Measurements from ENCODE around the gene EFNB2. TPM values are rescaled to one million over a fixed set of nuclear protein-coding genes. Genes with fewer than 3 reads are reported as not detected.

Gene EFNB2
- total and polyA plus RNA-seq, 2 experiments from 2014 or later, result 11.1 to 12.2 TPM

- TF ChIP-seq CTCF (IDR thresholded peaks at IDR 0.05; ENCODE audit: low read depth, low read length), result no peak
- no peak overlapping the region for H3K27ac ChIP-seq
- H3K27me3 ChIP-seq, result no peaks in the 10 kb centered on the region
- H3K4me1 ChIP-seq (ENCODE audit: low read depth), result peaks cover 20% of the 10 kb centered on the region
- H3K9me3 ChIP-seq (ENCODE audit: low read depth), result no peaks in the 10 kb centered on the region
- no peak overlapping the region for H3K4me3 ChIP-seq
- no peaks in the 10 kb centered on the region for H3K36me3 ChIP-seq
- DNase-seq (ENCODE audit: low read depth in 1 of 2, low spot score in 1 of 2), result peak in 1 of 2 donors; percentile 13
Observed at GRCh38 chr13:106466691-106467426, 68.6 kb downstream of the EFNB2 start.

GRCh38 chr13:106464076-106464475 is 71.4 kb downstream of the EFNB2 start:
- TF ChIP-seq CTCF (IDR thresholded peaks at IDR 0.05; ENCODE audit: low read depth, low read length), result no peak
- peak in 1 of 2 donors; percentile 59 for DNase-seq (ENCODE audit: low read depth in 1 of 2, low spot score in 1 of 2)

GRCh38 chr13:106462710-106463109 is 72.8 kb downstream of the EFNB2 start:
- no peak for TF ChIP-seq CTCF (IDR thresholded peaks at IDR 0.05; ENCODE audit: low read depth, low read length)
- no peak for DNase-seq (ENCODE audit: low read depth in 1 of 2, low spot score in 1 of 2)
- H3K36me3 ChIP-seq, result no peaks in the 10 kb centered on the region
- H3K4me1 ChIP-seq (ENCODE audit: low read depth), result peaks cover under 1% of the 10 kb centered on the region
- H3K27ac ChIP-seq, result no peak overlapping the region
- H3K9me3 ChIP-seq (ENCODE audit: low read depth), result no peaks in the 10 kb centered on the region
- H3K4me3 ChIP-seq, result no peak overlapping the region
- H3K27me3 ChIP-seq, result no peaks in the 10 kb centered on the region

More at GRCh38 chr13:106464076-106464475, 71.4 kb downstream of the EFNB2 start:
- Histone ChIP-seq H3K36me3 (no peaks in the 10 kb centered on the region), H3K4me1 (ENCODE audit: low read depth) (peaks cover 10% of the 10 kb centered on the region), H3K27ac (no peak overlapping the region), H3K27me3 (no peaks in the 10 kb centered on the region), H3K4me3 (no peak overlapping the region), H3K9me3 (ENCODE audit: low read depth) (no peaks in the 10 kb centered on the region)

- Histone ChIP-seq H3K9me3 (ENCODE audit: low read depth) (no peaks in the 10 kb centered on the region), H3K4me3 (no peak overlapping the region), H3K27ac (no peak overlapping the region), H3K36me3 (no peaks in the 10 kb centered on the region), H3K4me1 (ENCODE audit: low read depth) (no peaks in the 10 kb centered on the region), H3K27me3 (no peaks in the 10 kb centered on the region)
- no peak for TF ChIP-seq CTCF (IDR thresholded peaks at IDR 0.05; ENCODE audit: low read depth, low read length)
- DNase-seq (ENCODE audit: low read depth in 1 of 2, low spot score in 1 of 2), result no peak
Observed at GRCh38 chr13:106455777-106456176, 79.7 kb downstream of the EFNB2 start.

- no peak for DNase-seq (ENCODE audit: low read depth in 1 of 2, low spot score in 1 of 2)
- Histone ChIP-seq H3K36me3 (no peaks in the 10 kb centered on the region), H3K27me3 (no peaks in the 10 kb centered on the region), H3K4me1 (ENCODE audit: low read depth) (no peaks in the 10 kb centered on the region), H3K9me3 (ENCODE audit: low read depth) (no peaks in the 10 kb centered on the region), H3K27ac (no peak overlapping the region), H3K4me3 (no peak overlapping the region)
- no peak for TF ChIP-seq CTCF (IDR thresholded peaks at IDR 0.05; ENCODE audit: low read depth, low read length)
Observed at GRCh38 chr13:106455190-106455589, 80.3 kb downstream of the EFNB2 start.

Data from cardiac muscle cell (in vitro differentiated cells and primary cell).